Activated CD4-positive, alpha-beta T cell treated with anti-CD3 and anti-CD28 coated beads, Interleukin-2, amount 50 U/mL, for 4 hours (primary cell): ENCODE results near the gene ACSL5.
"Not testable (repeated sequence)": the region's sequence is repeated elsewhere in the genome, so short reads cannot be mapped to it uniquely, and the experiment has no call there.

Experiments
- DNase-seq, 2 experiments: peaks; one replicate each; pipeline ENCODE4 v3.0.0-alpha.2; 2020

Gene ACSL5

DNA sequence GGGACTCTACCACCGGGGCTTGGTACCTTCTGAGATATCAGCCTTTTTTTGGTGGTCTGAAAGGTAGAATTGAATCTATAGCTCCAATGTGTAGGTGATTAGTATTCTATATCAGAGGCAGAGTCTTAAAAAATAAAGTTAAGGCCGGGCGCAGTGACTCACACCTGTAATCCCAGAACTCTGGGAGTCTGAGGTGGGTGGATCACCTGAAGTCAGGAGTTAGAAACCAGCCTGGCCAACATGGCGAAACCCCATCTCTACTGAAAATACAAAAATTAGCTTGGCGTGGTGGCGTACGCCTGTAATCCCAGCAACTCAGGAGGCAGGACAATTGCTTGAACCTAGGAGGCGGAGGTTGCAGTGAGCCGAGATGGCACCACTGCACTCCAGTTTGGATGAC, 3.2 kb downstream of the ACSL5 start:
- DNase-seq = not testable (repeated sequence)

DNA sequence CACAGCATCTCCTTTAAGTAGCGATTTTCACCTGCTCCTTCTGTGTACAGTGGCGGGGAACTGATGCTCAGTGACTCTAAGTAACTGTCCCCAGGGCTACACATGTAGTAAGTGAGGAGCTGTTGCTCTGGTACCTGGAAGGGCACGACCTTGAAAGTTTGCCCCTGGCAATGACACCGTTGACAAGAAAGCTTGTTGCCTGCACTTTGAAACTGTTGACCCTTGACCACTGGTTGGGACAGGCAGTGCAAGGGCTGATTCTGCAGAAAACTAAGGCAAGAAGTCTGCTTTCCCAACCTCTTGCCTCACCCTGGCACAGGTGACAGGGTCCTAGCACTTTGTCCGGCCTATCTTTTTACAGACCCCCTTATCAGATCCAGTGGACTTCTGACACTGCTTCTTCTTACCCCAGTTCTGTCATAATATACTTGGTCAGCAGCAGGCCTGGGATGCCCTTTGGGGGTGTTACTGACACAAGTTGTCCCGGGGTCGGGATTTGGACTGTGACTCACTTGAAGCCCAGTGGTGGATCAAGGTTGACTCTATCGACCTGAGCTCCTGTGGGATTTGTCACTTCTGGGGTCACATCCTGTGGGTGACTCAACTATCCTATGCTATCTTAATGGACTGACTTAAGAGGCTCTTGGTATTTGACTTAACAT, 5.8 kb downstream of the ACSL5 start:
- DNase-seq = no peak

DNA sequence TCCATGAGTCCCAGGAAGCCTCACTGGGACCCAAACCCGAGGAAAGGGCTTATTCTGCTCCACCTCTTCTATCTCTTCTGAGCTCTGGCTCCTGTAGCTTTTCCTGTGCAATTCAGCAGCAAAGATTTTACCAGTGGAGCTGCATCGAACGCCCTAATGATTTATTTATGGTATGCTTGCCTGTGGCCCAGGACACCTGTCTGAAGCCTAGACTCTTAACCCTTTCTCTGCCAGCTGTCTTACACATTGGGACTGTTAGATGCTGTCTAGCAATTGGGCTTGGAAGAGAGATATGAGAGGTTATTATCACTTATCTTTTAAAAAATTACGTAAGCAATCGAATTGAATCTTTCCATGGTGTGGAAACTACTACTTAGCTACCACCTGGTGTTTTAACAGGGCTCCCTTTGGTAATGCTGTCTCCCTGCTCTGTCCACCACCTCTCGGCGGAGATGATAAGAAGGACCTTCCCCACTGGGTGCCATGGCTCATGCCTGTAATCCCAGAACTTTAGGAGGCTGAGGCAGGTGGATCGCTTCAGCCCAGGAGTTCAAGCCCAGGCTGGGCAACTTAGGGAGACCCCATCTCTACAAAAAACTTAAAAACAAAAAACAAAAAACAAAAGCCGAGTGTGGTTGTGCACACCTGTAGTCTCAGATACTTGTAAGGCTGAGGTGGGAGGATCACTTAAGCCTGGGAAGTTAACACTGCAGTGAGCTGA, 8.8 kb downstream of the ACSL5 start:
- DNase-seq = no peak

DNA sequence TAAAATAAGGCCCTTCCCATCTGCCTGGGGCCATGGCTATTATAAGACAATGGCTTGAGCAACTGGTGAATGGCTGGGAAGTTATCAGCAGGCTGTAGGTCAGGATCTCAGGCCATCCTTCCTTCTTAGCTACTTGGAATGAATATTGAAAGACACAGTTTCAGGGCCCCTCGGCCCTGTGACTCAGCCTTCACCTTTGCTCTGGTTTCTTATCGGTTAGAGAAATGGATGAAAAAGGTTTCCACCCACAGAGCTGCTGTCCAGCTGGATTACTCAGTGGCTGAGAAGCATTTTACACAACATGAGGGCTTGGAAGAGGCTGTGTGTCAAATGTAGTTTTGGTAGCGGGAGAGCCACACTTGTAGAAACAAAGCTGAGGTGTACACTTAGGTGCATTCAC, 9.4 kb downstream of the ACSL5 start:
- DNase-seq = no peak

DNA sequence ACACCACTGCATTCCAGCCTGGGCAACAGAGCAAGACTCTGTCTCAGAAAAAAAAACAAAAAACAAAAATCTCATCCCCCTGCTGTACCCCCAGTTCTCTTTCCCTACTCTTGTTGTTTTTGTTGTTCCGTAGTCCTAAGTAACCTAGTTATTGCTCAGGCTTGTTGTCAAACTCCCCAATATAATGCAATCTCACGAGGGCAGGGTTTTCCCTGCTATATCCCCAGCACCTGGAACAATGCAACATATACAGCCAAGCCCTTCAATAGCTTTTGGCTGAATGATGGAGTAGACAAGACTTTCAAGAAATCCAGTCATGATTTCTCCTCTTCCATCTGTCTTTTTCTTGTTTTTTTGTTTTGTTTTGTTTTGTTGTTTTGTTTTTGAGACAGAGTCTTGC, 10.2 kb downstream of the ACSL5 start:
- no peak for DNase-seq

DNA sequence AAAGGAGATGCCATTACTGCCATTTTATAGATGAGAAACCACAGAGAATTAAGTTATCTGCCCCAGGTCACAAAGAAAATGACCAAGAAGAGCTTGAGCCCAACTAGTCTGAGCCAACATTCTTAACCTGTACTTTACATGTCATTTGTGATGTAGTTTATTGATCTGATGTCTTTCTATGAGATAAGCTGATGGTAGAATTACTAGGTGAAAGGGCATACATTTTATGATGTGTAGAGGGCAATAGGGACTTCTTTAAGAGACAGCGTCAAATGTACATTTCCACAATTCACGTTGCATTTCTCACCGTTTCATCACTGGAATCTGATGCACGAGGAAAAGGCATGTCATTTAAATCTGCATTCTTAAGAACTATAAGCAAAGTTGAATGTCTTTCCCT, 11.3 kb downstream of the ACSL5 start:
- no peak for DNase-seq

DNA sequence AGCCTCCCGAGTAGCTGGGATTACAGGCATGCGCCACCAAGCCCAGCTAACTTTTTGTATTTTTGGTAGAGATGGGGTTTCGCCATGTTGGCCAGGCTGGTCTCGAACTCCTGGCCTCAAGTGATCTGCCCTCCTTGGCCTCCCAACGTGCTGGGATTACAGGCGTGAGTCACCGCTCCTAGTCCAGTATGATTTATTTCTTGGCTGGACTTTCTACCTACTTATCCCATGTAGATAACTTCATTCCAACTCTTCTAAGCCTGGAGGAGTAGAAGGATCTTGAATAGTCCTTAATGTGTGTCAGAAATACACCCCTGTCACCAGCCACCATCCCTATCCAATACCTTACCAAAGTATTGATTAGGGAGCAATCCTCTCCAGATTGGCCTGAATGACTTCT, 14.1 kb downstream of the ACSL5 start:
- not testable (repeated sequence) for DNase-seq

DNA sequence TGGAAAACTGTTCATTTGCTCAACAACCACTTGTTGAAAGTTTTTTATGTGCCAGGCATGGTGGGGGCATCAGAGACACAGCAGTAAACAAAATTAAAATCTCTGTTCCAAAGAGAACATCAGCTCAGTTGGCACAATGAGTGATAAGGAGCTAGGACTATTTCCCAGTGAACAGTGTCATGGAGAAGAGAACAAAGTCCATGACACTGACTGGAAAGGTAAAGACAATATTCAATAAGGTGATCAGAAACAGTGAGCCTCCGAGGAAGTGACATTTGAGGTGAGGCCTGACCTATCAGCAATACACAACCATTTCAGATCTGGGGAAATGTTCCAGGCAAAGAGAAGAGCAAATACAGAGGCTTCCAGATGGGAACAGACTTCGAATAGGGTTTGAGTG, 14.6 kb downstream of the ACSL5 start:
- no peak for DNase-seq

DNA sequence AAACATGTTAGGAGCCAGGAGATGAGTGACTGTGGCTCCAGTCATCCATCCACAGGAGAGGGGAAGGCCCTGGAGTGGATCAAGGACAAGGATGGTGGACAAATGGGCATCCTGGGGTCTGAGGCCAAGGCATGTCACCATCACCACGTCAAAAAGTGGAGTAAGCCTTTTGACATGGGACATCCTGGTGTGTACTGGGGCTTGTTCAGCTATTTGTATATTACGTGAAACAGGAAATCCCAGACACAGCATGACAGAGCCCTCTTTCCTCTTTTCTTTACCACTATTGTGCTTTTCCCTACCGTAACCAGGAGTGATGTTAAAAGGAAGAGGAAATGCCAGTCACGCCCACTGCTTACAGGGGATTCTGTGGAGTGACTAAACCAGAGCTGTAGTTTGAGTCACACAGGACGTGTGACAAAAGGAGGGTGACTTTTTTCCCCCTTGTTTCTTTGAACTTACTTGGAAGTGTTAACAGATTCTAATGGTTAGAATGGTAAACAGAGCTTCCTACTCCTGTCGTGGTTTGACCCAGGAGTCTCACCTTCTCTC, 15.4 kb downstream of the ACSL5 start:
- DNase-seq = peak; percentile 37 to 48

DNA sequence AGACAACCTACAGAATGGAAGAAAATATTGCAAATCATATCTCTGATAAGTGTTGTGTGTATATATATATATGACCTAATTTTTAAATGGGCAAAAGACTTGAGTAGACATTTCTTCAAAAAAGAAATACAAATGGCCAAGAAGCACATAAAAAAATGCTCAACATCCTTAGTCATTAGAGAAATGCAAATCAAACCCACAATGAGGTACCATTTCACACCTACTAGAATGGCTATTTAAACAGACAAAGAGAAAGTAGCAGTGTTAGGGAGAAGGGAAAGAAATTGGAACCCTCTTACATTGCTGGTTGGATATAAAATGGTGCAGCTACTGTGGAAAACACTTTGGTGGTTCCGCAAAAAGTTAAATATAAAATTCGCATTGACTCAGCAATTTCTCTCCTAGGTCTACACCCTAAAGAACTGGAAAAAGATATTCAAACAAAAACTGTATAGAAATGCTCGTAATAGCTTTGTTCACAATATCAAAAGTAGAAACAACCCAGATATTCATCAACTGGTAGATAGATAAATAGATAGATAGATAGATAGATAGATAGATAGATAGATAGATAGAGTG, 16.3 kb downstream of the ACSL5 start:
- DNase-seq = no peak

DNA sequence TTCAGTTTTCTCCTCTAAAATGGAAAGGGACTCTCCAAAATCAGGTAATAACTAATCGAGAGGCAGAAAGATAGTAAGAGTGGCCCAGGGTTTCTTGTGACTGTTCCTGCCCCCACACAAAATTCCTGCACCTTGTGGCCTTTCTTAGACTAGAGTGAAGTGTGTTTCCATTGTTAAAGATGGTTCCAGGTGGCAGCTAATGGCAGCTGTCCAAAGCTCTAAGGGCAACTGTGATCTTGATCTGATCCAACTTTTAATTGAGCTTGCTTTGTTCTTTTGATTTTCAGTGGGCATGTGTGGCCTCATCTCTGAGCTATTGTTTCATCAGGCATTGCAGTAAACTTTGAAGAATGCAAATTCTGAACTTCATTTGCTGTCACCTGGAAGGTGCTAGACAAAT, 19.4 kb downstream of the ACSL5 start:
- no peak for DNase-seq

DNA sequence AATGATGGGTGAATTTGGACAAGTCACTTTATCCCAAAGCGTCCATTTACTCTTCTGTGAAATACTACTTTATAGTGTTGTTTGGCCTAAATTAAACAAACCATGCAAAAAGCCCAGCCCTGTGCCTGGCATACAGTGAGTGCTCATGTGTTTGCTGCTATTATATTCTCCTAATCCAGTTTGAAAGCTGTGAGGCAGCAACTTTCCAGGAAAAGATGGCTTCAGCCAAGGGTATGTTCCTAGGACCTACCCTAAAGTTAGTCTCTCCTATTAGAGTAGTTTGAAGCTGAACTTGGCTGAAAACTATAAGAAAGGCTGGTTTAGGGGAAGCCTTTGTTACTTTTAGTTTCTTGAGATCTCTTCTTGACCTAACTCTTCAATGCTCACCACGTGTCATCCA, 19.9 kb downstream of the ACSL5 start:
- no peak for DNase-seq

DNA sequence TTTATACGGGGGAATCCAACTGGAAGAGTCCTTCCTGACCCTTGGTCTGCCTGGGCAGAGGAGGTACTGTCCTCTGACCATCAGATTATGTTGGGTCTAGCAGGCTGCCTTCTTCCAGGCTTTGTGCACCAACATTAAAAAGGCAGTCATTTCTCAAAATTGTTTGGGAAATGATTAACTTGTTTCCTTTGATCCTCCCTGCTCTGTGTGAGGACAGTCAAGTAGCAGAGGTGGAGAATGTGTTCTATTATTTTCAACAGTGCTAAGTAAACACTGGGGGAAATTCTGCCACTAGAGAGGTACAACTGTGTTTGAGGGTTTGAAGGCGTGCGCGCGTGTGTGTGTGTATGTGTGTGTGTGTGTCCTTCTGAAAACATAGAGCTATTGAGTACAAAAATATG, 20.6 kb downstream of the ACSL5 start:
- DNase-seq = no peak

DNA sequence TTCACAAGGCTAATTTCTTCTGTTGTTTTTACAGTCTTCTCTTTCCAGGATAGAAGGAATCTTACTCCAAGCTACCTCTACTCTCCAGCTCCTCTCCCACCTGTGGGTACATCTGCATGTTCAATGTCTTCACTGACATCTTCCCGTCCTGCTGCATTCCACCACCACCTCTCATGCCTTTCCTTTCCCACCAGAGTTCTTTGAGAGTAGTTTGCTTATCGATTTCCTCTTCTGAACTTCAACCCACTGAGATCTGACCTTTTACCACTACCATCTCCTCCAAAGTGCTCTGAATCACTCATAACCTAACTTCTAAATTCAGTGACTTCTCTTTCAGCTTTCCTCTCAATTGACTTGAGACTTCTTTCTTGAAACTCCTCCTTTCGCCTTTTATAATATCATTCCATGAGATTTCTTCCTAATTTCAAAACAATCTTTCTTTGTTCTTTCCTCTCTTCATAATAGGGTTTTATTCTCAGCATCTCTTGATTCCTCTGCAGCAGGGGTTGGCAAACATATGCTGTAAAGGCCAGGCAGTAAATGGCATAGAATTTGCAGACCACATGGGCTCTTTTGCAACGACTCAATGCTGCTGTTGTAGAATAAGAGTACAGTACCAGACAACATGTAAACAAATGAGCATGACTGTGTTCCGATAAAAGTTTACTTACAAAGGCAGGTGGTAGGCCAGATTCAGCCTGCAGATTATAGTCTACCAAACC, 22.1 kb downstream of the ACSL5 start:
- DNase-seq = no peak

DNA sequence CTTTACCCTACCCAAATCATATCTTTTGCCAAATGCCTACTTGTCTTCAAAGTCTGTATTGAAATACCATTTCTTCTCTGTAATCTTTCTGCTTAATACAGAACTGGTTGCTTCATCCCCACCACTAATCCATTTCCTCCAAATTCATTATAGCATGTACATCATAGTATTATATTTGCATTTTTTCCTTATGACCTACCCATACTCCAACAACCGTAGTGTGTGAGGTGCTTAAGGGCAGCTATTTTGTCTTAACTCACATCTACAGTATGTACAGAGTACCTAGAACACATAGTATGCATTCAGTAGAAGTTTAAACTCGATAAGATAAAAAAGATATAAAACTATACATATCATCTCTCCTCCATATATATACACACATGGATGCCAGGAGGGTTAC, 23.7 kb downstream of the ACSL5 start:
- DNase-seq = no peak

DNA sequence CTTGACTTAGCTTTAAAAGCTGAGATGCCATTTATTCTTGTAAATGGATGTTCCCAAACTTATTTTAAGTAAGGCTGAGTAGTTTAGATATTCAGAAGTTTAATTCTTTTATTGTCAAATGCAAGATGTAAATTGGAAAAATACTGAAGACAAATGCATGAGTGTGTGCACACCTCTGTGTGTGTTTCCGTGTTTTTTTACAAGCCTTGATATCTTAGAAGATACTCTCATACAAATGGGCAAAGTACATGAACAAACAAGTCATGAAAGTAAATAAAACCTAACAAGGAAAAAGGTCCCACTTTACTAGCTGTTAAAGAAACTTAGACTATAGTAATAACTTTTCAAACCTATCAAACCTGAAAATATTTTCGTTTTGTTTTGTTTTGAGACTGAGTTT, 29.0 kb downstream of the ACSL5 start:
- DNase-seq = no peak

DNA sequence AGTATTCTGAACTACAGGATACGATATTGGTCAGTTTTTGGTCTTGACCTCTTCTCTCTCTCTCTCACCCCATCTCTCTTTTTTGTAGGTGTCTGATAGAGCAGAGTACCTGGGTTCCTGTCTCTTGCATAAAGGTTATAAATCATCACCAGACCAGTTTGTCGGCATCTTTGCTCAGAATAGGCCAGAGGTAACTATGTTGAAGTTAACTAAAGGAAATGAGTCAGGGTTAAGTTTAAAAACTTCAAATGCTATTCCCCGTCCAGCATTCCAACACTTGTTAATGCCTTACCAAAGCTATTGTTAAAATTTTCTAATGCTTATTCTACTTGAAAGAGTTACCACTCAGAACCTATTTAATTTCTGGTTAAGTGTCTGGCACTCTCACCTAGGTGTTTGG, 30.7 kb downstream of the ACSL5 start:
- no peak for DNase-seq

DNA sequence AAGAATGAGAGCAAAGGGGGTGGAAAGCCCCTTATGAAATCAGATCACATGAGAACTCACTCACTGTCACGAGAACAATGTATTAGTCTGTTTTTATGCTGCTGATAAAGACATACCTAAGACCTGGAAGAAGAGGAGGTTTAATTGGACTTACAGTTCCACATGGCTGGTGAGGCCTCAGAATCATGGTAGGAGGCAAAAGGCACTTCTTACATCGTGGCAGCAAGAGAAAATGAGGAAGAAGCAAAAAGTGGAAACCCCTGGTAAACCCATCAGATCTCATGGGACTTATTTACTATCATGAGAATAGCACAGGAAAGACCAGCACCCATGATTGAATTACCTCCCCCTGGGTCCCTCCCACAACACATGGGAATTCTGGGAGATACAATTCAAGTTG, 32.9 kb downstream of the ACSL5 start:
- DNase-seq = not testable (repeated sequence)

DNA sequence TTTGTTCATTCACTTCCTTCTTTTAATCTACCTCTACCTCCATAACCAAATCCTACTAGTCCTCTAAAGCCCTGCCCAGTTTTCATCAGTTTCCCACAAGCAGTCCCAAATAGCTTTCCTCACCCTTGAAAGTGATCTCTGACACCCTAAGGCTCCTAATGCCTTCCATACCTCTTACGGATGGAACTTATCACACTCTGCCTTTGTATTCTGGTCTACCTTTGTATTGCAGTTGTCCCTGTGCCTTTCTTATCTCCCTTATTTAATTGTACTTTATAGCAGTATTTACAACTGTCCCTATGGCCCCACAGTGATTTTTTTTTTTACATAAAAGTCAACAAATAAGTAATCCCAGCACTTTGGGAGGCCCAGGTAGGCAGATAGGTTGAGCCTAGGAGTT, 33.8 kb downstream of the ACSL5 start:
- no peak for DNase-seq

DNA sequence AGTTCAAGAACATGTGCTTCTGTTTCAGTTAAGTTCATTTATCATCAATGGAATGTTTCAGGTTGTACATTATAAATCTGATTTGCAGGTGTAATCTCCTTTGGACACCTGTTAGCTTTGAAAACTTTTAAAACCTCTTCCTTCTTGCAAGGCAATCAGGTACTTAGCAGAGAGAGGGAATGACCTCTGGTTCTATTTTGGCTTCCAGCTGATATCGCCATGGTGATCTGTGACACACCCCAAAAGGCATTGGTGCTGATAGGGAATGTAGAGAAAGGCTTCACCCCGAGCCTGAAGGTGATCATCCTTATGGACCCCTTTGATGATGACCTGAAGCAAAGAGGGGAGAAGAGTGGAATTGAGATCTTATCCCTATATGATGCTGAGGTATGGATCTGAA, 35.4 kb downstream of the ACSL5 start:
- no peak for DNase-seq

DNA sequence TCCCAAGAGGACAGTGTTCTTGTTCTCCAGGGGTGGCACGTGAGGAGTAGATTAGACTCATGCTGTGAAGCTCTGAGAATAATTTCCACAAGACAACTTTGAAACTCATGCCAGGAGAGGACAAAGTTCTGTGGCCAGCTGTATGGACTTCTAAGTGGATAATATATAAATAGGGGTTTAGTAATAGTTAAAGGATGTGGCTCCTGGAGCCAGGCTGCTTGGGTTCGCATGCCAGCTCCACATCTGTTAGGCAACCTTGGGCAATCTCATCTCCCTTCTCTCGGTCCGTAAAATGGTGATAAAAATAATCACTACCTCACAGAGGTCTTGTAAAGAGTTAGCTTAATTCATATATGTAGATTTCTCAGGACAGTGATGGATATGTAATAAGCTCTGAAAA, 35.8 kb downstream of the ACSL5 start:
- no peak for DNase-seq

DNA sequence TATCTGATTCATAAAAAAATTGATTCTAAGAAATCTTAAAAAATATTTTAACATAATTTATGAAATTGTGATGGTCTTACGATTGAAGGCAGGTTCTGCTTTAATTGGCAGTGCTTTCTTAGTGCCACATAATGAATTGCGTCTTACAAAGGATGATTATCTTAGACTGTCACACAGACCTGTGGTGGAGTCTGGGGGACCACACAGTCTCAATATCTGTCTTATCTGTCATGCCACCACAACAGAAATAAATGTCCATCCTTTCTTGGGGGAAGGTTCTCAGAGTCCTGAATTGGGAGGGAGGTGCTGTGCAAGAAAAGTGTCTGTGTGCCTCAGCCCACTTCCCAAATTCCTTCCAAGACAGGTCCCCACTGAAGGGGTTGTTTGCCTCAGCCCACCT, 38.8 kb downstream of the ACSL5 start:
- DNase-seq = no peak

DNA sequence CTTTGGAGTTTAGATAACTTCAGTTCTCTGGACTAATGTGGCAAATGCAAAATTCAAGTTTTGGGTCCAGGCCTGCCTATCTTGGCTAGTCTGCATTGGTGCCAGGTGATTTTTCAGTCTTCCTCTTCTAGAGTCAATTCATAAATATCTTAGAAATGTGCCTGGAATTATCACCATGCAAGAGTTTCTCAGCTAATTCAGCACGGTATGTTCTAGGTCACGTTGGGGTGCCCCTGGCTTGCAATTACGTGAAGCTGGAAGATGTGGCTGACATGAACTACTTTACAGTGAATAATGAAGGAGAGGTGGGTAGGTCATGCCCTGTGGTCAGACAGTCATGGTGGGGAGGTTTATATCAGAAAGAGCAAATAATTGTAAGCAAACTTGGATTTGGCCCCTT, 47.8 kb downstream of the ACSL5 start:
- DNase-seq = no peak

DNA sequence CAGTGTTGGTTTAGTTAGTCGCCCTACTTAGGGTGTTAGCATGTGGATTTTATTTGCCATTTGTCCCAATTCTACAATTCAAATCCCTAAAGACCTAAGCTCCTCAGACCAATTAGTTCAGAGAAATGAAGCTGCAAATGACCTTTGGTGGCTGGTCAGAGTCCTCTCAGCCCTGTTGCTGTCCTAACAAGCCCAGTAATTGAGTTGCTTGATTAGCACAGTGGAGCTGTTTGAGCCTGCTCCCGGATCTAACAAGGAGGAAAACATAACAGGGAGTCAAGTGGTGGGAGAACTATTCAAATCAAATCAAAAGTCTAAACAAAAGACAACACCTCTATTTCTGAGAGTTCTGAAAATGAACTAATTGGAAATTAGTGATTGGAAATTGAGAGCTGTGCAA, 50.7 kb downstream of the ACSL5 start:
- no peak for DNase-seq
